Erythroblast (primary cell): Measurements from ENCODE around the gene ECT2L.

Source experiments
- GATA1 ChIP-seq: IDR thresholded peaks from 2 replicates; pipeline ENCODE4 v1.6.1; 2011; ENCODE audit warnings: low read depth, mild to moderate bottlenecking, control low read depth, low read length, moderate library complexity
- POLR2A ChIP-seq: IDR thresholded peaks from 2 replicates; pipeline ENCODE4 v1.6.1; 2011; ENCODE audit warnings: mild to moderate bottlenecking, low read length

DNA sequence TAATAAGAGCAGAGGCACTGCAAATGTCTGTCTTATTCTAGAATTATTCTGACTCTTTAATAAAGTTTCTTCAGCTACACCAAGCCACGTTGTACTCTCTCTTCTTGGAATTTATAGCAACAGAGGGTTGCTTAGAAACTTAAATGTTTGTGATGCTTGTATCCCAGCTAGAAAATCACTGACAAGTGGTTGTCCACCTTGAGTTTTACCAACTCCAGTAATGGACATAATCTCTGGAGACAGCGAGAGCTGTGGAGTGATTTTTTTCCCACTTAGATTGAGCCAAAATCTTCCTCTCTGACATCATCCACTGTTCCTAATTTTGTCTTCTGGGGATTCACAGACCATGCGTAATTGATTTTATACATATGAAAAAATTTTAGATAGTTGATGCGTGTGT, 8.0 kb downstream of the ECT2L start:
- TF ChIP-seq POLR2A (no peak), GATA1 (no peak)
